ENCODE measurements around the gene ING4. TPM values are rescaled to one million over a fixed set of nuclear protein-coding genes. Genes with fewer than 3 reads are reported as not detected.
"Not testable (repeated sequence)": the region's sequence is repeated elsewhere in the genome, so short reads cannot be mapped to it uniquely, and the experiment has no call there.

The ING4 gene
- 18.4 and 60.0 TPM in 2 replicates for total RNA-seq

DNA sequence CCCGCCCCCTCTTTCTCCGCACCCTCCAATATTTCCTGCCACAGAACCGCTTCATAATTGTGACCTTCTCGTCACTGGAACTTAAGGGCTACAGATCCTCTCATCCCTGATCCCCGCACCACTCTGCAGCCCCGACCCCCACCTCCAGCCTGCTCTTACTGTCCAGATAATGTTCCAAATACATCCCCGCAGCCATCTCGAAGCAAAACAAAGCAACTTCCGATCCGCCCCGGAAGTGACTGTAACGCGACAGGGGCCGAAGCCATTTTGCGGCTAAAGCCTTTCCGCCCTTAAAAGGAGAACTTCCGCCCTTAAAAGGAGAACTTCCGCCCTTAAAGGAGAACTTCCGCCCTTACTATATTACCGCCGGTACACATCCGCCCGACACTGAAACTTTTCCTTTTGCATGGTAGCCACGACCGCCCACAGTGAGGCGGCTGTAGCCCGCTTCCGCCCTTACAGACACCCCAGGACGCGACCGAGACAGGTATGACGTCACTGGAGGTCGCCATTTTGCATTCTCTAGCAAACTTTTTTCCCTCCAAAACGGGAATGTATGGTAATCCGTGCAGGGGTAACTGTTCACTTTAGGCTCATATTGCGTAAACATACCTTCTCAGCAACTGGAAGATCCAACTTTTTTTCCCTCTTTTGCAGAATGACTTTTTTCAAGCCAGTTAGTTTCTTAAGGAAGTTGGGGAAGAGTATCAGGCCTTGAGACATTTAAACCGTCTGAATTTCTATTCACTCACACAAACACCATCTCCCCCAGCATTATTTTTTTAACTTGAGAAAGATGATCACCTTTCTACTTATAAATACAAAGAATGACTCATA lies at the start of gene ING4:
Gene ING4, minus strand, starts transcription at position 214 of the 837 bp plus-strand sequence. Its CDS starts 18 bp downstream, at position 196.
- TF ChIP-seq CTCF (conservative IDR thresholded peaks at IDR 0.05; ENCODE audit: low read depth, low read length): no peak
- H3K4me3 ChIP-seq (ENCODE audit: low read depth, low read length): peak within 1 kb of the TSS; percentile 93
- peak; percentile 96 for DNase-seq (ENCODE audit: low read depth)

- no peak for DNase-seq (ENCODE audit: low read depth)
- no peak overlapping the region for H3K4me3 ChIP-seq (ENCODE audit: low read depth, low read length)
- no peak for TF ChIP-seq CTCF (conservative IDR thresholded peaks at IDR 0.05; ENCODE audit: low read depth, low read length)
Observed at GRCh38 chr12:6708960-6709394, 46.1 kb upstream of the ING4 start.

DNA sequence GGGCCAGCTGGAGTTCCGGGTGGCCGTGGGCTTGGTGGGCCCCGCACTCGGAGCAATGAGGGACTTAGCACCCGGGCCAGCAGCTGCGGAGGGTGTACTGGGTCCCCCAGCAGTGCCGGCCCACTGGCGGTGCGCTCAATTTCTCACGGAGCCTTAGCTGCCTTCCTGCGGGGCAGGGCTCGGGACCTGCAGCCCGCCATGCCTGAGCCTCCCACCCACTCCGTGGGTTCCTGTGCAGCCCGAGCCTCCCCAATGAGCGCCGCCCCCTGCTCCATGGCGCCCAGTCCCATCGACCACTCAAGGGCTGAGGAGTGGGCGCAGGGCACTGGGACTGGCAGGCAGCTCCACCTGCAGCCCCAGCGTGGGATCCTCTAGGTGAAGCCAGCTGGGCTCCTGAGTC lies 45.4 kb upstream of the ING4 start:
- not testable (repeated sequence) for DNase-seq (ENCODE audit: low read depth); H3K4me3 ChIP-seq (ENCODE audit: low read depth, low read length)

- TF ChIP-seq CTCF (conservative IDR thresholded peaks at IDR 0.05; ENCODE audit: low read depth, low read length): no peak
- no peak for DNase-seq (ENCODE audit: low read depth)
- no peak overlapping the region for H3K4me3 ChIP-seq (ENCODE audit: low read depth, low read length)
Observed at GRCh38 chr12:6703631-6704030, 40.7 kb upstream of the ING4 start.

DNA sequence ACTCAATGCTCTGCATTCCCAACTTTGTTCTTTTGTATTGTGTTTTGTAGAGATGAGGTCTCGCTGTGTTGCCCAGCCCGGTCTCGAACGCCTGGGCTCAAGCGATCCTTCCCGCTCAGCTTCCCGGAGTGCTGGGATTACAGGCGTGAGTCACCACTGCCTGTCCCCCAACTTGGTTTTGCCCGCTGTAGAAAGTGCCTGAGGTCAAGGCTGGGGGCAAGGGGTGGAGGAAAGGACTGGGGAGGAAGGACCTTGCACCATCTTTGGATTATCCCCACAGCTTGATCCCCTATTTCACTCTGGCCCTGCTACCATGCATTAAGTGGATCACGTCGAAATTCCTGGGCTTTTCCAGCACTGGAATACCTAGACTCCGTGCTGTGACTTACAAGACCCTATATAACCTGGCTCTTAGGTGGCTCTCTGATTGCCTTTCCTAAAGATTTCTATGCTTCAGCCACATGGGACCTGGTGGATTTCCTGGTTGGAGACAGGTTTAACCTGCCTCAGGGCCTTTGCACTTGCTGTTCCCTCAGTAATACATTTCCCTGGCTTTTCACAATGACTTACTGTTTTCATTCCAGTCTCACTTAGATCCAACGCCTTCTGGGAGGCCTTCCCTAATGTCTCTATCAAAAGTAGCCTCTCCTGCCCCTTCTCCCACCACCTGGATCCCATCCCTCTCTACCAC lies 38.3 kb upstream of the ING4 start:
- H3K4me3 ChIP-seq (ENCODE audit: low read depth, low read length): peak overlapping the region; percentile 52
- TF ChIP-seq CTCF (conservative IDR thresholded peaks at IDR 0.05; ENCODE audit: low read depth, low read length): no peak
- no peak for DNase-seq (ENCODE audit: low read depth)

DNA sequence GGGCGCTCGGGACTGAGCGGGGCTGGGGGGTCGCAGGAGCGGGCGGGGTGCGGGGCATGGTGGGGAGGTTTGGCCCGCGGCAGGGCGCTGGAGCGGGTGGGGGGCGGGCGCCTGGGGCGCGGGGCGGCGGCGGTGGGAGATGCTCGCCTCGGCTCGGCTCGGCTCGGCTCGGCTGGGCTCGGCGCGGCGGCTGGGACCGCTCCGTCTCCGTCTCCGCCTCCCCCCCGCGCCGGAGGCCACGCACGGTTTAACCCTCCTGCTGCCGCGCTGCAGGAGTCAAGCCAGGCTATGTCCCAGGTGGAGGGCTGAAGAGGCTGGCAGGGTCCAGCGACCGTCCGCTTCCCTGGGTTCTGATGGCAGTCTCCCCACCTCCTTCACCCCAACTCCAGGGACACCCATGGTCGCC lies 37.7 kb upstream of the ING4 start, which contains the start of gene PIANP:
Gene PIANP, minus strand, starts transcription at position 170 of the 406 bp plus-strand sequence. CDS start 2,754 bp downstream, outside the sequence.
- DNase-seq (ENCODE audit: low read depth): no peak
- peak within 1 kb of the TSS; percentile 57 for H3K4me3 ChIP-seq (ENCODE audit: low read depth, low read length)
- TF ChIP-seq CTCF (conservative IDR thresholded peaks at IDR 0.05; ENCODE audit: low read depth, low read length): no peak

- no peak for DNase-seq (ENCODE audit: low read depth)
- TF ChIP-seq CTCF (conservative IDR thresholded peaks at IDR 0.05; ENCODE audit: low read depth, low read length): no peak
- H3K4me3 ChIP-seq (ENCODE audit: low read depth, low read length): peak overlapping the region; percentile 57
Observed at GRCh38 chr12:6699989-6700645, 37.2 kb upstream of the ING4 start.
